Measurements from ENCODE around the gene CLNK.
"Not testable (repeated sequence)": the region's sequence is repeated elsewhere in the genome, so short reads cannot be mapped to it uniquely, and the experiment has no call there.

The CLNK gene

GRCh38 chr4:10576236-10576635 is 108.3 kb downstream of the CLNK start:
- DNase-seq (ENCODE audit: low spot score) = no peak

GRCh38 chr4:10575414-10575813 is 109.2 kb downstream of the CLNK start:
- no peak for DNase-seq (ENCODE audit: low spot score)

GRCh38 chr4:10574553-10574952 is 110.0 kb downstream of the CLNK start:
- DNase-seq (ENCODE audit: low spot score) = not testable (repeated sequence)

GRCh38 chr4:10571909-10572308 is 112.7 kb downstream of the CLNK start:
- no peak for DNase-seq (ENCODE audit: low spot score)

- DNase-seq (ENCODE audit: low spot score) = no peak
These were observed 115.1 kb downstream of the CLNK start for GRCh38 chr4:10569491-10569890.

- DNase-seq (ENCODE audit: low spot score) = no peak
These were observed 116.8 kb downstream of the CLNK start for GRCh38 chr4:10567766-10568165.

- no peak for DNase-seq (ENCODE audit: low spot score)
These were observed 119.3 kb downstream of the CLNK start for GRCh38 chr4:10565166-10565780.

- peak; percentile 28 for DNase-seq (ENCODE audit: low spot score)
These were observed 129.9 kb downstream of the CLNK start for GRCh38 chr4:10554694-10555093.

- DNase-seq (ENCODE audit: low spot score) = no peak
These were observed 130.4 kb downstream of the CLNK start for GRCh38 chr4:10554121-10554520.

- DNase-seq (ENCODE audit: low spot score) = no peak
These were observed 131.8 kb downstream of the CLNK start for GRCh38 chr4:10552591-10553280.

- DNase-seq (ENCODE audit: low spot score) = no peak
These were observed 148.7 kb downstream of the CLNK start for GRCh38 chr4:10535912-10536311.

GRCh38 chr4:10534820-10535219 is 149.7 kb downstream of the CLNK start:
- no peak for DNase-seq (ENCODE audit: low spot score)

GRCh38 chr4:10532155-10532554 is 152.4 kb downstream of the CLNK start:
- no peak for DNase-seq (ENCODE audit: low spot score)

- no peak for DNase-seq (ENCODE audit: low spot score)
These were observed 154.3 kb downstream of the CLNK start for GRCh38 chr4:10530137-10530786.

GRCh38 chr4:10529291-10530136 is 155.1 kb downstream of the CLNK start:
- no peak for DNase-seq (ENCODE audit: low spot score)

GRCh38 chr4:10527438-10527837 is 157.1 kb downstream of the CLNK start:
- DNase-seq (ENCODE audit: low spot score) = no peak

- no peak for DNase-seq (ENCODE audit: low spot score)
These were observed 157.9 kb downstream of the CLNK start for GRCh38 chr4:10526429-10527222.

GRCh38 chr4:10524196-10524833 is 160.3 kb downstream of the CLNK start:
- no peak for DNase-seq (ENCODE audit: low spot score)

- DNase-seq (ENCODE audit: low spot score) = no peak
These were observed 163.1 kb downstream of the CLNK start for GRCh38 chr4:10521424-10521823.

GRCh38 chr4:10509733-10510132 is 174.8 kb downstream of the CLNK start:
- no peak for DNase-seq (ENCODE audit: low spot score)

- DNase-seq (ENCODE audit: low spot score) = no peak
These were observed 178.5 kb downstream of the CLNK start for GRCh38 chr4:10506077-10506476.
